Right lobe of liver (tissue), 6 donors: Measurements from ENCODE around the gene NCKAP5L. TPM values are rescaled to one million over a fixed set of nuclear protein-coding genes. Genes with fewer than 3 reads are reported as not detected.

Experiments
- ATAC-seq, 4 donors: fragments of 200-7000 bp; cut with Tn5 transposase; one replicate each; pipeline ENCODE4 v1.9.1; 2020; ENCODE audit warnings: mild to moderate bottlenecking in 4 of 4, moderate library complexity in 4 of 4
- DNase-seq, 3 donors: peaks; one replicate each; pipeline ENCODE4 v3.0.0-alpha.2; 2020
- H3K27ac ChIP-seq, 3 donors: fragments of 200-600 bp; one replicate each; pipeline ENCODE4 v1.8.0; 2022
- H3K27me3 ChIP-seq, 2 donors: fragments of 200-600 bp; one replicate each; pipeline ENCODE4 v1.8.0; 2022
- H3K36me3 ChIP-seq, 4 donors: fragments of 200-600 bp; sonication (generic) in 1 of 4; one replicate each; pipeline versions ENCODE4 v1.5.1 to v1.8.0; 2017 to 2022; ENCODE audit warnings: control low read depth in 1 of 4
- H3K4me1 ChIP-seq, 4 donors: fragments of 200-600 bp; sonication (generic) in 1 of 4; one replicate each; pipeline versions ENCODE4 v1.5.1 to v1.8.0; 2017 to 2022; ENCODE audit warnings: control low read depth in 1 of 4
- H3K4me3 ChIP-seq, 3 donors: fragments of 200-600 bp; one replicate each; pipeline ENCODE4 v1.8.0; 2022
- H3K9me3 ChIP-seq, 4 donors: fragments of 200-600 bp; sonication (generic) in 1 of 4; one replicate each; pipeline versions ENCODE4 v1.5.1 to v1.8.0; 2017 to 2022; ENCODE audit warnings: control low read depth in 1 of 4
- POLR2A ChIP-seq: fragments of 450-650 bp; IDR thresholded peaks from one replicate; pipeline ENCODE4 v1.6.1; 2017; ENCODE audit warnings: antibody characterized with exemption, mild to moderate bottlenecking
- WGBS: methylation state at CpG from one replicate; pipeline ENCODE4 v1.1.6; 2018; ENCODE audit warnings: low coverage, low lambda C conversion rate; ENCODE audit not compliant: insufficient coverage; ENCODE audit errors: missing lambda C conversion rate; 5-methylcytosine and 5-hydroxymethylcytosine counted together
- intact Hi-C, 2 donors: fragments of 100-400 bp; cut with DNase I; formaldehyde crosslinking; loops; one replicate each; pipeline versions ENCODE4 v1.11.2 to v1.14.1; 2022
- total RNA-seq, 6 experiments: library from RNA; depleted of rRNA in 2 of 6; stranded (reverse); fragments of >200 nt in 2 of 6; fragmentation: NEBNext Ultra II Directional in 3 of 6; extraction: Animal tissue kit (Norgen Biotek cat#: 25700) in 3 of 6; gene quantifications; one replicate each; pipeline versions ENCODE4 v1.1.0 to v1.2.4, GENCODE V29; 2016 to 2023
- TF ChIP-seq, protein P1 (sequence below), 4 donors: fragments of 200-600 bp in 3 of 4; fragments of 450-650 bp in 1 of 4; IDR thresholded peaks; one replicate each; pipeline versions ENCODE4 v1.5.1 to v1.8.0; 2016 to 2022; ENCODE audit warnings: antibody characterized with exemption in 4 of 4, mild to moderate bottlenecking in 2 of 4
- donor health status: DM: no; HTN: yes; CAD: no.
- donor health status: DM: no; HTN: no; CAD: no.
- donor health status: DM: no; HTN: no; CAD: no.
- donor health status: DM: no; HTN: yes; CAD: no.
- donor health status: DM: no; HTN: yes; CAD: no.

NCKAP5L gene
- total RNA-seq, 6 experiments from 2014 or later = 7.0 to 8.8 (median 7.9) TPM

DNA sequence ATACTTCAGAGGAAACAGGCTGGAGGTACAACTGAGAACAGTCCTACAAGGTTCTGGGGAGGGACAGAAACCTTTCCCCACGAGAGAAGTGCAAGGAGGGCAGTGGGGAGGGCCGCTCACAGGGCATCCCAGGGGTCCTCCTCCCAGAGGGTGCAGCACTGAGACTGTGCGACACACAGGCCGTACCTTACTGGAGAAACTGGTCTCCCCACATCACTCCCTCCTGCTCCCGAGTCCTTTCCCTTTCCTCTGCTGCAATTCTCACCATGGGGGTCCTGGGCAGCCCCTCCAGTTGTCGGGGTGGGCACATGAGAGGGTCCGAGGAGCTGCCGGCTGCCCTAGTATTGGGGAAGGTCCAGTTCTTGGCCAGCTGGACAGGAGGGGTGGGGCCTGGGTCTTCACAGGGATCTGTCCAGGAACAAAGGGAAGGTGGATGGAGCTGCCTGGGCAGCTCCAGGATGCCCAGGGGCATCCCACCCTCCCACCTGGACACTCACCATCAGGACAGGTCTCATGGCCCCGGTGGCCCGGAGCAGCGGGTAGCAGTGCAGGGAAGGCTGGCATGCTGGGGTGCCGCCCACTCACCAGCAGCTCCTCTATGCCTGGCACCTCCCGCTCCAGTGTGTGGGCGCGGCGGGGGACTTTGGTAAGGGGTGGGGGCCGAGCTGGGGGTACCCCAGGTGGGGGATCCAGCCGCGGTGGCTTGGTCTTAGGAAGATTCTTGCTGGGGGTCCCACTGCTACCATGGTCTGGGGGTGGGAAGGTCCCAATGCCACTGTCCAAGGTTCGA, 35.8 kb downstream of the NCKAP5L start:
- Histone ChIP-seq H3K36me3 (peaks cover 0 to 8% (median under 1%) of the 10 kb centered on the region in 4 donors), H3K27ac (no peak overlapping the region), H3K4me1 (no peaks in the 10 kb centered on the region), H3K27me3 (no peaks in the 10 kb centered on the region), H3K9me3 (no peaks in the 10 kb centered on the region), H3K4me3 (no peak overlapping the region)
- 100% methylated on average over 1 of the region's 20 CpGs for WGBS
- intact Hi-C loops = no loop called here
- ATAC-seq (no peak), DNase-seq (no peak)
- TF ChIP-seq, protein P1, sequence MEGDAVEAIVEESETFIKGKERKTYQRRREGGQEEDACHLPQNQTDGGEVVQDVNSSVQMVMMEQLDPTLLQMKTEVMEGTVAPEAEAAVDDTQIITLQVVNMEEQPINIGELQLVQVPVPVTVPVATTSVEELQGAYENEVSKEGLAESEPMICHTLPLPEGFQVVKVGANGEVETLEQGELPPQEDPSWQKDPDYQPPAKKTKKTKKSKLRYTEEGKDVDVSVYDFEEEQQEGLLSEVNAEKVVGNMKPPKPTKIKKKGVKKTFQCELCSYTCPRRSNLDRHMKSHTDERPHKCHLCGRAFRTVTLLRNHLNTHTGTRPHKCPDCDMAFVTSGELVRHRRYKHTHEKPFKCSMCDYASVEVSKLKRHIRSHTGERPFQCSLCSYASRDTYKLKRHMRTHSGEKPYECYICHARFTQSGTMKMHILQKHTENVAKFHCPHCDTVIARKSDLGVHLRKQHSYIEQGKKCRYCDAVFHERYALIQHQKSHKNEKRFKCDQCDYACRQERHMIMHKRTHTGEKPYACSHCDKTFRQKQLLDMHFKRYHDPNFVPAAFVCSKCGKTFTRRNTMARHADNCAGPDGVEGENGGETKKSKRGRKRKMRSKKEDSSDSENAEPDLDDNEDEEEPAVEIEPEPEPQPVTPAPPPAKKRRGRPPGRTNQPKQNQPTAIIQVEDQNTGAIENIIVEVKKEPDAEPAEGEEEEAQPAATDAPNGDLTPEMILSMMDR (IDR thresholded peaks at IDR 0.05) = no peak
- TF ChIP-seq POLR2A = no peak

DNA sequence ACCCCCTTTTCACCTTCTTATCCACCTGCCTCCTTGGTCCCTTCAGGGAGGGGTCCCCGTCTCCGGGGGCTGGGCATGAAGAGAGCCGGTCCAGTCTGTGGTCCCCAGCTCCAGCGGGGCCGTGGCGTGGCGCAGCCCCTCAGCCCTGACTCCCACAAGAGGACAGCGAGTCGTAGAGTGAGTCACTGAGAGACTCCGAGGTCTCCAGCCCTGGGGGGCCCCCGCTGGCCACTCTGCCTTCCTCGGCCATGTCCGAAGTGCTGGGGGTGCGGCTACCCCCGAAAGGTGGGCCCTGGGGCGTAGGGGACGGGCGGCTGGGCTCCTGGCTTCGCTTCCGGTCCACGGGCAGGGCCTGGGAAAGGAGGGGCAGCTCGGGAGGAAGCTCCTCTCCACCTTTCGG, 36.5 kb downstream of the NCKAP5L start:
- H3K36me3 ChIP-seq = peaks cover 0 to 2% (median 0%) of the 10 kb centered on the region in 4 donors

DNA sequence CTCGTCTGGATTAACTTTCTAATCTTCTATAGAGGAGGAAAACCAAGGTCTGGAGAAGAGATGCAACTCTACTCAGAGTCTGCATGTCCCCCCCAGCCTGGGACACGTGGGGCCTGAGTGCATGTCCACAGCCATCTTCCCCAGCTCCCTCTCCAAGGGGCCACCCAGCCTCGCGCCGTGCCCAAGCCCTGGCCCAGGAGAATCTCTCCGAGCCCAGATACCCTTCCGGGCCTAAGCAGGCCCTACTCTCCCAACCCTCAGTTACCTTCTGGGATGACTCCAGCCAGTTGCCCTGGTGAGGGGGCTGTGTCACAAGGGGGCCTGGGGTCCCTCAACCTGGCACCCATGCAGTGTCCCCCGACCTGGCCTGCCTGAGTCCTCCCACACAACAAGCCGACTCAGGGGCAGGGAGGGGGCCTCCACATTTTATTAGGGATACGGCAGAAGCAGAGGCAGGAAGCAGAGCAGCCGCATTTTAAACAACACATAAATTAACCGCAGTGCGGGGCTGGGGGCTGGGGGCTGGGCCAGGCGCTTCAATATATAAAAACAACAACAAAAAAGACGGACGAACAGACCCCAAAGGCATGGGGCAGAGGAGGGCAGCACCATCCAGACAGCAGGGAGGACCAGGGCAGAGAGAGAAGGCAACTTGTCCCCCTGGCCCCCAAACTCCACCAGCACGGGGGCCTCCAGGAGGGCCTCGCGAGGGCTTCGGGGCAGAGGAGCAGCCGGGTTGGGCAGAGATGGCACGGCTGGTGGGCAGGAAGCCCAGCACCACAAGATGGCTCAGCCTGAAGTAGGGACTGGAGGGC, 37.3 kb downstream of the NCKAP5L start:
- H3K9me3 ChIP-seq = no peaks in the 10 kb centered on the region
- H3K4me1 ChIP-seq = no peaks in the 10 kb centered on the region
- no peaks in the 10 kb centered on the region for H3K27me3 ChIP-seq
- H3K36me3 ChIP-seq = peaks cover 0 to 2% (median 0%) of the 10 kb centered on the region in 4 donors
- intact Hi-C loops = no loop called here
- WGBS = 92% methylated on average over 9 of the region's 22 CpGs
- TF ChIP-seq, protein P1 (IDR thresholded peaks at IDR 0.05) = no peak
- no peak for TF ChIP-seq POLR2A
- DNase-seq (no peak), ATAC-seq (peak in 1 of 4 donors; percentile 7)
- no peak overlapping the region for H3K4me3 ChIP-seq
- H3K27ac ChIP-seq = no peak overlapping the region

More for the DNA sequence above, 36.5 kb downstream of the NCKAP5L start:
- Histone ChIP-seq H3K4me3 (no peak overlapping the region), H3K9me3 (no peaks in the 10 kb centered on the region), H3K27me3 (no peaks in the 10 kb centered on the region), H3K4me1 (no peaks in the 10 kb centered on the region), H3K27ac (no peak overlapping the region)
- no peak for TF ChIP-seq POLR2A
- TF ChIP-seq, protein P1 (IDR thresholded peaks at IDR 0.05) = no peak
- ATAC-seq = no peak
- intact Hi-C loops = no loop called here
- no peak for DNase-seq
- WGBS = no CpG with 5 or more reads among the region's 23 CpGs

DNA sequence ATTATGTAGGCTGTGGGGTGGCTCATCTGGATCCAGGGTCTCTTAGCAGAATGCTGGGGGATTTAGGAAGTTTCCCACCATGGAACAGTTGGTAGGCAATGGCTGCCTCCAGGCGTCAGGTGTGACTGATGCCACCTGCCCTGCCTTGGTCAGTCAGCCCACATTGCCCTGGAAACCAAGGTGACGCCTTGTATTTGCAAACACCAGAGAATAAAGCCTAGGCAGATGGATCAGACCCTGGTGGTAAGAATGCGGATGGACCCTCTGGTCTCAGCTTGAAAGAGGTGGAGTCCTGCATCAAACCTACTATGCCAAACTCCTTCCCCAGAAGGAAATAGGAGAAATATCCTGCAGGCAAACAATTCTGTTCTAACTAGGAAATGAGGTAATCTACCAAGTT, 38.2 kb downstream of the NCKAP5L start:
- Histone ChIP-seq H3K27ac (no peak overlapping the region), H3K9me3 (no peaks in the 10 kb centered on the region), H3K4me1 (no peaks in the 10 kb centered on the region), H3K4me3 (no peak overlapping the region), H3K36me3 (peaks cover 0 to 2% (median 0%) of the 10 kb centered on the region in 4 donors), H3K27me3 (no peaks in the 10 kb centered on the region)
- intact Hi-C loops = no loop called here
- WGBS = 60% methylated on average over 1 of the region's 3 CpGs
- DNase-seq = no peak
- TF ChIP-seq, protein P1 (IDR thresholded peaks at IDR 0.05) = no peak
- no peak for ATAC-seq
